ENCODE results near the gene RGMA.

RGMA gene

GRCh38 chr15:93088981-93089726 lies at the start of gene RGMA:
RGMA (minus strand) TSS chr15:93089211; CDS start chr15:93088932, 279 bp downstream.
- Mint-ChIP-seq H3K9me3 (no peaks in the 10 kb centered on the region), H3K4me3 (peak within 1 kb of the TSS; percentile 82 to 87), H3K4me1 (peaks cover 17% of the 10 kb centered on the region), H3K27ac (no peak within 1 kb of the TSS), H3K27me3 (peaks cover 64% of the 10 kb centered on the region)
- peak in 1 of 2 donors; percentile 11 for DNase-seq
- ATAC-seq, result peak; percentile 41

GRCh38 chr15:93136606-93137005 lies 47.6 kb upstream of the RGMA start:
- Mint-ChIP-seq H3K9me3 (no peaks in the 10 kb centered on the region), H3K27ac (peak overlapping the region; percentile 1 to 35)
- ATAC-seq, result no peak

GRCh38 chr15:93135997-93136397 lies 47.0 kb upstream of the RGMA start:
- DNase-seq, result no peak
- ATAC-seq, result no peak
- no peaks in the 10 kb centered on the region for H3K27me3 Mint-ChIP-seq
- H3K27ac Mint-ChIP-seq, result no peak overlapping the region
- no peaks in the 10 kb centered on the region for H3K9me3 Mint-ChIP-seq
- no peak overlapping the region for H3K4me3 Mint-ChIP-seq
- no peaks in the 10 kb centered on the region for H3K4me1 Mint-ChIP-seq

More at GRCh38 chr15:93136606-93137005, 47.6 kb upstream of the RGMA start:
- peaks cover 4% of the 10 kb centered on the region for H3K4me1 Mint-ChIP-seq
- no peak overlapping the region for H3K4me3 Mint-ChIP-seq
- no peak for DNase-seq
- H3K27me3 Mint-ChIP-seq, result no peaks in the 10 kb centered on the region

GRCh38 chr15:93135459-93135858 lies 46.4 kb upstream of the RGMA start:
- Mint-ChIP-seq H3K9me3 (no peaks in the 10 kb centered on the region), H3K27ac (no peak overlapping the region)
- DNase-seq, result no peak

GRCh38 chr15:93131485-93132095 lies 42.6 kb upstream of the RGMA start:
- Mint-ChIP-seq H3K9me3 (no peaks in the 10 kb centered on the region), H3K4me1 (no peaks in the 10 kb centered on the region), H3K27ac (no peak overlapping the region), H3K4me3 (no peak overlapping the region), H3K27me3 (no peaks in the 10 kb centered on the region)
- ATAC-seq, result no peak
- DNase-seq, result no peak

More at GRCh38 chr15:93135459-93135858, 46.4 kb upstream of the RGMA start:
- Mint-ChIP-seq H3K27me3 (no peaks in the 10 kb centered on the region), H3K4me3 (no peak overlapping the region), H3K4me1 (no peaks in the 10 kb centered on the region)
- no peak for ATAC-seq

GRCh38 chr15:93129702-93130488 lies 40.9 kb upstream of the RGMA start:
- Mint-ChIP-seq H3K4me3 (no peak overlapping the region), H3K9me3 (no peaks in the 10 kb centered on the region), H3K27me3 (no peaks in the 10 kb centered on the region), H3K4me1 (no peaks in the 10 kb centered on the region), H3K27ac (no peak overlapping the region)
- DNase-seq, result no peak
- no peak for ATAC-seq

GRCh38 chr15:93127286-93127685 lies 38.3 kb upstream of the RGMA start:
- Mint-ChIP-seq H3K4me3 (no peak overlapping the region), H3K27me3 (no peaks in the 10 kb centered on the region), H3K4me1 (no peaks in the 10 kb centered on the region), H3K9me3 (no peaks in the 10 kb centered on the region), H3K27ac (peak overlapping the region in 1 of 2 donors; percentile 40)
- ATAC-seq (no peak), DNase-seq (no peak)

GRCh38 chr15:93126599-93126998 lies 37.6 kb upstream of the RGMA start:
- DNase-seq (no peak), ATAC-seq (no peak)
- Mint-ChIP-seq H3K4me3 (no peak overlapping the region), H3K27ac (no peak overlapping the region), H3K4me1 (no peaks in the 10 kb centered on the region), H3K9me3 (no peaks in the 10 kb centered on the region), H3K27me3 (no peaks in the 10 kb centered on the region)

- H3K4me3 Mint-ChIP-seq, result no peak overlapping the region
- no peaks in the 10 kb centered on the region for H3K4me1 Mint-ChIP-seq
- H3K27me3 Mint-ChIP-seq, result no peaks in the 10 kb centered on the region
These were observed 37.1 kb upstream of the RGMA start for GRCh38 chr15:93126148-93126547.

GRCh38 chr15:93124126-93124525 lies 35.1 kb upstream of the RGMA start:
- H3K27ac Mint-ChIP-seq, result peak overlapping the region in 1 of 2 donors; percentile 45

More at GRCh38 chr15:93126148-93126547, 37.1 kb upstream of the RGMA start:
- DNase-seq (no peak), ATAC-seq (no peak)
- Mint-ChIP-seq H3K9me3 (no peaks in the 10 kb centered on the region), H3K27ac (no peak overlapping the region)

GRCh38 chr15:93121973-93122910 lies 33.2 kb upstream of the RGMA start:
- ATAC-seq, result no peak
- Mint-ChIP-seq H3K27ac (no peak overlapping the region), H3K27me3 (no peaks in the 10 kb centered on the region), H3K9me3 (no peaks in the 10 kb centered on the region), H3K4me1 (peaks cover 9% of the 10 kb centered on the region), H3K4me3 (no peak overlapping the region)
- DNase-seq, result no peak

More at GRCh38 chr15:93124126-93124525, 35.1 kb upstream of the RGMA start:
- Mint-ChIP-seq H3K4me3 (no peak overlapping the region), H3K27me3 (no peaks in the 10 kb centered on the region), H3K9me3 (no peaks in the 10 kb centered on the region), H3K4me1 (peaks cover 3% of the 10 kb centered on the region)
- DNase-seq (no peak), ATAC-seq (no peak)

- DNase-seq, result no peak
- Mint-ChIP-seq H3K27ac (no peak overlapping the region), H3K27me3 (no peaks in the 10 kb centered on the region), H3K4me1 (peaks cover 9% of the 10 kb centered on the region), H3K9me3 (no peaks in the 10 kb centered on the region), H3K4me3 (no peak overlapping the region)
- ATAC-seq, result no peak
These were observed 32.1 kb upstream of the RGMA start for GRCh38 chr15:93121107-93121506.

GRCh38 chr15:93118904-93119303 lies 29.9 kb upstream of the RGMA start:
- no peak overlapping the region for H3K27ac Mint-ChIP-seq
- DNase-seq (no peak), ATAC-seq (peak; percentile 43)
- peaks cover 10% of the 10 kb centered on the region for H3K27me3 Mint-ChIP-seq
- no peak overlapping the region for H3K4me3 Mint-ChIP-seq
- H3K9me3 Mint-ChIP-seq, result no peaks in the 10 kb centered on the region
- H3K4me1 Mint-ChIP-seq, result peaks cover 9% of the 10 kb centered on the region

- Mint-ChIP-seq H3K9me3 (no peaks in the 10 kb centered on the region), H3K27me3 (peaks cover 65% of the 10 kb centered on the region), H3K27ac (no peak overlapping the region), H3K4me3 (no peak overlapping the region), H3K4me1 (peaks cover 5% of the 10 kb centered on the region)
- ATAC-seq (no peak), DNase-seq (no peak)
These were observed 22.4 kb upstream of the RGMA start for GRCh38 chr15:93111451-93111850.

- peaks cover 74% of the 10 kb centered on the region for H3K27me3 Mint-ChIP-seq
- ATAC-seq (no peak), DNase-seq (no peak)
- H3K27ac Mint-ChIP-seq, result no peak overlapping the region
- no peak overlapping the region for H3K4me3 Mint-ChIP-seq
- no peaks in the 10 kb centered on the region for H3K9me3 Mint-ChIP-seq
- peaks cover 5% of the 10 kb centered on the region for H3K4me1 Mint-ChIP-seq
These were observed 21.6 kb upstream of the RGMA start for GRCh38 chr15:93110502-93111040.

All from stimulated activated naive CD8-positive, alpha-beta T cell treated with anti-CD3 and anti-CD28 coated beads, Interleukin-15, amount 100 ng/mL, for 72 hours (primary cell).